GM18873 (cell line): ENCODE measurements around the gene EMX1.

Source experiments
- ATAC-seq: cut with Tn5 transposase; IDR thresholded peaks from one replicate; pipeline ENCODE4 v1.9.1; 2021; ENCODE audit warnings: mild to moderate bottlenecking, moderate library complexity, moderate number of reproducible peaks; ENCODE audit not compliant: unreplicated experiment, low FRiP score

The EMX1 gene

GRCh38 chr2:72923833-72924352 is 6.6 kb downstream of the EMX1 start:
- ATAC-seq: no peak

GRCh38 chr2:72924353-72925240 is 7.3 kb downstream of the EMX1 start:
- no peak for ATAC-seq

- ATAC-seq: no peak
Measured at GRCh38 chr2:72925328-72925943, 8.1 kb downstream of the EMX1 start.

GRCh38 chr2:72926368-72926767 is 9.0 kb downstream of the EMX1 start:
- no peak for ATAC-seq

- ATAC-seq: no peak
Measured at GRCh38 chr2:72926811-72927465, 9.6 kb downstream of the EMX1 start.

GRCh38 chr2:72927619-72928550 is 10.6 kb downstream of the EMX1 start:
- ATAC-seq: no peak

- ATAC-seq: no peak
Measured at GRCh38 chr2:72929010-72929409, 11.7 kb downstream of the EMX1 start.

- no peak for ATAC-seq
Measured at GRCh38 chr2:72931280-72931910, 14.1 kb downstream of the EMX1 start.

- ATAC-seq: no peak
Measured at GRCh38 chr2:72932045-72932740, 14.9 kb downstream of the EMX1 start.

- no peak for ATAC-seq
Measured at GRCh38 chr2:72932805-72933204, 15.5 kb downstream of the EMX1 start.

- ATAC-seq: no peak
Measured at GRCh38 chr2:72933207-72933606, 15.9 kb downstream of the EMX1 start.

GRCh38 chr2:72933646-72934151 is 16.4 kb downstream of the EMX1 start:
- no peak for ATAC-seq

GRCh38 chr2:72934683-72935610 is 17.6 kb downstream of the EMX1 start:
- no peak for ATAC-seq

GRCh38 chr2:72935611-72935957 is 18.3 kb downstream of the EMX1 start:
- ATAC-seq: no peak

- ATAC-seq: no peak
Measured at GRCh38 chr2:72936660-72937355, 19.5 kb downstream of the EMX1 start.

GRCh38 chr2:72937356-72937669 is 20.0 kb downstream of the EMX1 start:
- ATAC-seq: no peak

GRCh38 chr2:72938455-72938854 is 21.1 kb downstream of the EMX1 start:
- ATAC-seq: no peak
